Stimulated activated CD8-positive, alpha-beta memory T cell treated with anti-CD3 and anti-CD28 coated beads, Interleukin-4, amount 100 ng/mL, for 24 hours (primary cell): ENCODE results near the gene PCBP3.
A peak's percentile ranks its signal among the peaks of the same experiment; 100 is the strongest.

Source experiments
- DNase-seq: peaks from one replicate; pipeline ENCODE4 v3.0.0-alpha.2; 2020; ENCODE audit warnings: low read depth

PCBP3 gene

DNA sequence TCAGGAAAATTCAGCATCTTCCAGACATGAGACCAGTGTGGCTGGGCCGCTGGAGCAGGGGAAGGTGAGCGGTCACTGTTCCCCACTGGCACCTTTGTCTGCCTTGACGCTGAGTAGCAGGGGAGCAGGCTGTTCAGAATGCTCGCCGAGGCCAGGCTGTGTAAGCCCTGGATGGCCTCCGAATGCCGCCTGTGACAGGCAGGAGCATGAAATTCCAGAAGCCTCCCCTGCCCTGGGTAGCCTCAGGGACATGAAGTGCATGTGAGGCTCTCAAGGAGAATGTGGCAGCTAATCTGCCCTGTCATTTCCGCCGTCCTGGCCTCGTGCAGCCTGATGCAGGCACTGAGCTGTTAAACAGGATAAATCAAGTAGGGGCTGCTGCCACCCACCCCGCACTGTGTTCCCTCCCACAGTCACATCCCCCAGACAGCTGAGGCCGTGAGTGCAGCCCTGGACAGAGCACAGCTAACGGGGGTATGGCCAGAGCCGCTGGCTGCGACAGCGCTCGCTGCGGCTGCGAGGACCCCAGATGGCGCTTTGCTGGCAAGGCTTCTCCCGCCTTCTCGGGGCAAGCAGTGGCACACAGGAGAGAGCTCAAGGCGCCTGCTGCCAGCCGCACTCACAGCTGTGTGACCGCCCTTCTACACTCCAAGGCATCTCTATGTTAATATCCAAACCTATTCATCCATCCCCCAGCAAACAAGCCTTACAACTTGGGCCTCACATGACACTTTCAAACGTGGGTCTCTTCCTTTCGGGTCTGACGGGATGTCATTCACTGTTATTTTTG lies 233.1 kb downstream of the PCBP3 start:
- DNase-seq: no peak

GRCh38 chr21:45877171-45877438 lies 233.6 kb downstream of the PCBP3 start:
- no peak for DNase-seq

DNA sequence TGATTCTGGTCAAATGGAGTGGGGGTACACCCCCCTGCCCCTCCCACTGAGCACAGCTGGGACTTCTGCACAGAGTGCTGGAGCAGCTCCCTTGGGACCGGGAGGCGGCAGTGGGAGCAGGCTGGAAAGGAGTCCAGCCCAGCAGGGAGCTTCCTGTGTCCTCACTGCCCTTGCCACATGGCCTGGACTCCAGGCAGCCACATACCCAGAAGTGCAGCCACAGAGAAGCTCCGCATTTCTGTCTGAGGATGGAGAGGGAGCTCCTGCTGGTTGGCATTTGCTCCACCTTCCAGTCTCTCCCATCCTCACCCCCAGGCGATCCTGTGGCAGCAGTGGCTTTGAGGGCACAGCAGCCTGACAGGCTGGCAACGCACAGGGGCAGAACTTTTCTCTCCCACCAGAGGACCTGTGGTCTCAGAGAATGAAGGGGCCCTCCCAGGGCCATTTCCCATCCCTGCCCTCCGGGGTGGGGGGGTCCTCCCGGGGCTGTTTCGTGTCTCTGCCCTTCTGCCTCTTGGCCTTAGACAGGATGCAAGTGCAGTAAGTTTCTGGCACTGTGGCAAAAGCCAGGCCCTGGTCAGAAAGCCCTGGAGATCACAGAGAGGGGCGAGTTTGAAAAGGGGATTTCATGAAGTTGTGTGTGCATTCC lies 234.4 kb downstream of the PCBP3 start:
- DNase-seq: no peak

DNA sequence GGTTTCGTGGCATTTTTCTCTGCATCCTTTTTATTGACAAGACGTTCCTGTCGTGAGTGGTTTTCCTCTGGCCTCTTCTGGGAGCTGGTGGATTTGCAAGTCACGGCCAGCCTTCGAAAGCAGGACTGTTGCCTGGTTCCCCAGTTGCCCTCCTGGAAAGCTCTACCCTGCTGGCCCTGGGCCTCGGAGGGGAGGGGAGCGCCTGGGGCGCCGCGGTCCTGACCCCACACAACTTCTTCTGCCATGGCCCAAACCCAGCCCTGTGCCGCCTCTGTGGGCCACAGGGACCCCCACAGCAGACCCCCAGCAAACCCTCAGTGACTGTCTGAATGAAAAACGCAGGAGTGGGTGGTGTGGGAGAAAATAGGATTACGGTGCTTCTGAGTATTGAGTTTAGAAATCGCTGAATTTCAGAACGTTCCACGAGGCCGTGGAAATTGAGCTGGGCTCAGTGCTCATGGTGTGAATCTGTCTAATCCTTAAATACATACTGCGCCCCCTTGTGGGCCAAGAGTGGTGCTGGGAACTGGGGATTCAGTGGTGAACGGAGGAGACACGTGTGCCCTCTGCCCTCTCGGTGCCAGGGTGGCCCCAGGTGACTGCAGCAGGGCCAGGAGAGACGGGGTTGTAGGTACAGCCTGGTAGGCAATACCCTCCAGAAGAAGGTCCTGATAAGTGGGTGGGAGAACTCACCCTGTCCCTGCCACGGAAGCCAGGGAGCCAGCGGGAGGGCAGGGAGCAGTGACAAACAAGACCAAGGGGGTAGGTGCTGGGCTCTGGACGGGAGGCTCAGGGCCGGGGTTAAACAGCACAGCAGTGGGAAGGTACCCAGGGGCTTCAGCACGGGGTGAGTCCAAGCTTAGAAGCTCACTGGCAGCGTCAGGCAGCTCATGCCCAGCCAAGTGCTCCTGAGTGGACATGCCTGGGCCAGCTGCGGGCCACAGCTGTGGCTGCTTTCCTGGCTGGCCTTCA lies 236.9 kb downstream of the PCBP3 start:
- DNase-seq: peak; percentile 58

GRCh38 chr21:45882645-45883044 lies 239.1 kb downstream of the PCBP3 start:
- no peak for DNase-seq

DNA sequence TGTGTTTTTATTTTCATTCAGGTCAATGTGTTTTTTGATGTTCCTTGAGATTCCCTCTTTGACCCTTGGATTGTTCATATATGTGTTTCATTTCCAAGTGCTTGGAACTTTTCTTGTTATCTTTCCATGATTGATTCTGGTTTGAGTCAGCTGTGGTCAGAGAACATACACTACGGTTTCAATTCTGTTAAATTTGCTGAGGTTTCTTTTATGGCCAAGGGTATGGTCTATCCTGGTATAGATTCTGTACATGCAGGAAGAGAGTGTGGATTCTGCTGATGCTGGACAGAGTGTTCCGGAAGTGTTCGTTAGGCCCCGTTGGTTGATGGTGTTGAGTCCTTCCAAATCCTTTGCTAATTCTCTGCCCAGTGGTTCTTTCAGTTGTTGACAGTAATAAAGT lies 239.6 kb downstream of the PCBP3 start:
- no peak for DNase-seq

DNA sequence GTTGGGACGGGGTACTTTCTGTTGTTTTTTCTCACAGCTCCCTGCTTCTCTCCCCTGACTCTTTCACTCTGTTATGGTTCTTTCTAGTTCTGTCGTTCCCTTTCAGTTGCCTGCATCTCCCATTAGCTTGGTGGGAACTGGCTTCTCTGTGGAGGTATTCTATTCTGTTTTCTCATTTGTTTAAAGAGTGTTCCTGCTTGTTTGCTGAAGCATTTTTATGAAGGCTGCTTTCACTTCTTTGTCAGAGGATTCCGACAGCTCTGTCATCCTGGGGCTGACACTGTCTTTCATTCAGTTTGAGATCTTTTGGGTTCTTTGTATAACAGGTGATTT lies 242.0 kb downstream of the PCBP3 start:
- DNase-seq: no peak

DNA sequence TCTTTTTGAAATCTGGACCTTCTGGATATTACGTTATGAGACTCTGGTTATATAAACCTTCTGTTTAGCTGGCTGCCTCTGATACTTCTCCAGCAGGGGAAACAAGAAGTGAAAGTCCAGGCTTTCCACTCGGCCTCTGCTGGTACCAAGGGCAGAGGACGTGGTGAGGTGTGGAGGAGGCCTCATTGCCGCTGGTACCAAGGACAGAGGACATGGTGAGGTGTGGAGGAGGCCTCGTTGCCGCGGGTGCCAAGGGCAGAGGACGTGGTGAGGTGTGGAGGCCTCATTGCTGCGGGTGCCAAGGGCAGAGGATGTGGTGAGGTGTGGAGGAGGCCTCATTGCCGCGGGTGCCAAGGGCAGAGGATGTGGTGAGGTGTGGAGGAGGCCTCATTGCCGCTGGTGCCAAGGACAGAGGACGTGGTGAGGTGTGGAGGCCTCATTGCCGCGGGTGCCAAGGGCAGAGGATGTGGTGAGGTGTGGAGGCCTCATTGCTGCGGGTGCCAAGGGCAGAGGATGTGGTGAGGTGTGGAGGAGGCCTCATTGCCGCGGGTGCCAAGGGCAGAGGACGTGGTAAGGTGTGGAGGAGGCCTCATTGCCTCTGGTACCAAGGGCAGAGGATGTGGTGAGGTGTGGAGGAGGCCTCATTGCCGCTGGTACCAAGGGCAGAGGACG lies 242.5 kb downstream of the PCBP3 start:
- peak; percentile 18 for DNase-seq

- no peak for DNase-seq
Measured at GRCh38 chr21:45886610-45887026, 243.1 kb downstream of the PCBP3 start.

GRCh38 chr21:45887120-45887611 lies 243.6 kb downstream of the PCBP3 start:
- no peak for DNase-seq

GRCh38 chr21:45887788-45888187 lies 244.3 kb downstream of the PCBP3 start:
- DNase-seq: no peak

GRCh38 chr21:45888386-45889009 lies 245.0 kb downstream of the PCBP3 start:
- DNase-seq: no peak

DNA sequence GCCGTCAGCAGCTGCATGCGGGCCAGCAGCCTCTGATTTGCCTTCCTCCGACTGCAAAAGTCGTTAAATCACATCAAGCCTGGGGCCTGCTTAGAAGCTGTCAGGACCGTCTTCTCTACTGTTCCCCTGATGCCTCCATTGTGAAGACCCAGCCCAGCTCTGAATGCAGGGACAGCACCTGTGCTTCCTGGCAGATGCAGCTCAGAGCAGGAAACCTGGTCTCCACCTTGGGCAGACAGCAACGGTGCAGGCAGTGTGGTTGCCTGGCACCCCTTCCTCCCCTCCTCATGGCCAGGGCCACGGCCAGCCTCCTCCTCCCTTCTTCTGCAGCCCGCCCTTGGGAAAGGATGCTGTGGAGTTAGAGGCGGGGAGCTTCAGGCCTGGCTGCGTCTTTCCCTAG lies 245.7 kb downstream of the PCBP3 start:
- DNase-seq: no peak

- no peak for DNase-seq
Measured at GRCh38 chr21:45889961-45890360, 246.4 kb downstream of the PCBP3 start.

GRCh38 chr21:45891388-45892155 lies 248.0 kb downstream of the PCBP3 start:
- no peak for DNase-seq

GRCh38 chr21:45892156-45892915 lies 248.8 kb downstream of the PCBP3 start:
- DNase-seq: no peak

DNA sequence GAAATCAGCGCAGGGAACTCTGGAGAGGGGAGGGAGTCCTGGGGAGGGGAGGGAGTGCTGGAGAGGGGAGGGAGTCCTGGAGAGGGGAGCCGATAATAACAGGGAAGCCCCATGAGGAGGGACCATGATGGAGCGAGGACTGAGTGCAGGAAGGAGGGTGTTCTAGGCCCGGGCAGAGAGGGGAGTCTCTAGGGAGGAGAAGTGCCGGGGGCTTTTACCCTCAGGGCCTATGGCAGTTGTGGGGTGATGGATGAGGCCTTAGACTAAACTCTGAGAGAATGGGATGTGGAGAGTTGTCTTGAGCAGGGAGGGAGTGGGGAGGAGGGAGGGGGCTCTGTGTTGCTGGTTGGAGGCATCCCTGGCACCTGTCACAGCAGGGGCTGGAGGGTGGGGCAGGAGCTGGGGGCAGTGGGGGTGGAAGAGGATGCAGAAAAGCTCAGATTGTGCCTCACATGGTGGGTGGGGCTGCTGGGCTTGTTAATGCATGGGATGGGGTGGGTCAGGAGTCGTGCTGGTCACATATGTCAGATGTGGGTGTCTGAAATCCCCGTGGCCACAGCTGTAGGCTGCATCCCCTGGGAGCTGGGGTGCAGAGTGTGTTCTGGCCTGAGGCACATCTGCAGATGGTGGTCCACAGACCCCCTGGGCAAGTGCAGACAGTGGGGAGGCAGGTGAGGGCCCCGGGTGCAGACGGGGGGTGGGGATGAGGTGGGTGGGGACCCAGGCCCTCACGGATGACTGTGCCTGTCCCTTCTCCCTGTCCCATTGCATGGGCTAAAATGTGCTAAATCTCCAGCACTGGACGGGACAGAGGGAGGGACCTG lies 249.6 kb downstream of the PCBP3 start:
- DNase-seq: no peak

DNA sequence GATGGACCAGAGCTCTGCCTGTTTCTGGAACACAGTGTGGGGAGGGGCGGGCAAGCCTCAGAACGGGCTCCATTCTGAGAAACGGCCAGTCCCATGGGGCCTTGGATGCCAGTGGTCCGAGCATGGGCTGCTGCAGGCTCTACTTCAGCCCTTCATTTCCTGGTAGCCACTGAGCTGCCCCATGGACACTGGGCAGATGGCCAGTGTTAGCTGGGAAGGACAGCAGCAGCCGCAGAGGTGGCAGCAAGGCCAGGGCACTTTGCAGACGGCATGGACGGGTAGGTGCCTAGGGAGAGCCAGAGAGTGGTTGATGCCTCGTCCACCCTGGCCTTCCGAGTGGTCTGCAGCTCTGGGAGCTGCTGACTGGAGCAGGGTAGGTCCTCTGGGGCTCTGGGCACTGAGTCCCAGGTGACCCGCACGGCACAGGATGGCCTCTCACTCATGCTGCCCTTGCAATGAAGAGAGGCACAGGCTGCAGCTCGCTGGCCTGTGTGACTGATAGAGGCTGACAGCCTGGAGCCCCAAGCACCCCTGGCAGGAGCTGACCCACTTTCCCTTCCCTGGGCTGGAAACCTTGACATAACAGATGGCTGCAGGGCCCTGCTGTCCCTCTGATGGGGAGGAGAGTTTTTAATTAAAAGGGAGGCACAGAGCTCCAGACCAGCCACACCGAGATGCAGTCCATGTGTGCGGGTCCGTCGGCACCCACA lies 250.4 kb downstream of the PCBP3 start:
- DNase-seq: no peak

DNA sequence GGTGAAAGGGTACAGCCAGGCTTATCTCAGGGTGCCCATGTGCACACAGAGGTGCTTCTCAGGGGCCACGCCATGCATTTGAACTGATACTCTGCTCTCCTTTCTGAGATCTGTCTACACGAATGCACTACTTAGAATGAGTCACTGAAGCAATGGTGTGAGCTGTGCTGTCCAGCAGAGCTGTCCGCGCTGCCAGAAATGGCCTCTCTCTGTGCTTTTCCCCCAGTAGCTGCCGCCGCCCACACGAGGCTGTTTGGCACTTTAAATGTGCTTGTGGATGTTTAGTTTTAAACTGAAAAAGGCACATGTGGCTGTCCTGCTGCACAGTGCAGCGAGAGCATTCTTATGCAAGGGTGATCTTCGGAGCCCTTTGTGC lies 250.9 kb downstream of the PCBP3 start:
- no peak for DNase-seq
